SU-DHL-6 (cell line): Measurements from ENCODE around the gene ARF6.

Experiments
- H2AFZ ChIP-seq: fragments of 200-600 bp; sonication (generic); 2 replicates; pipeline ENCODE4 v1.6.1; 2014; ENCODE audit warnings: low read depth, mild to moderate bottlenecking, moderate library complexity, mixed read lengths, antibody characterized with exemption, low read length; ENCODE audit not compliant: severe bottlenecking
- H3F3A ChIP-seq: fragments of 200-600 bp; shearing (Covaris generic); 2 replicates; pipeline ENCODE4 v1.6.0; 2016; ENCODE audit warnings: antibody characterized with exemption, mild to moderate bottlenecking; ENCODE audit not compliant: insufficient read depth
- H3K27ac ChIP-seq: fragments of 200-600 bp; sonication (generic); 2 replicates; pipeline ENCODE4 v1.5.1; 2016; ENCODE audit warnings: low read depth, mild to moderate bottlenecking, low read length, moderate library complexity, mixed read lengths
- H3K27me3 ChIP-seq: fragments of 200-600 bp; sonication (generic), shearing (Covaris generic); 2 replicates; pipeline ENCODE4 v1.6.0; 2014; ENCODE audit warnings: mild to moderate bottlenecking, low read length
- H3K36me3 ChIP-seq: fragments of 200-600 bp; sonication (generic); 2 replicates; pipeline ENCODE4 v1.6.1; 2014; ENCODE audit warnings: mild to moderate bottlenecking, low read length, mixed read lengths
- H3K4me2 ChIP-seq: fragments of 300-600, 200-600 bp; shearing (Covaris generic), sonication (generic); 2 replicates; pipeline ENCODE4 v1.6.0; 2014; ENCODE audit warnings: low read length, low read depth, mild to moderate bottlenecking; ENCODE audit not compliant: poor library complexity, severe bottlenecking
- H3K4me3 ChIP-seq: fragments of 200-600 bp; sonication (generic); 2 replicates; pipeline ENCODE4 v1.5.1; 2014; ENCODE audit warnings: antibody characterized with exemption, low read length, mild to moderate bottlenecking, mixed read lengths; ENCODE audit not compliant: insufficient read depth, poor library complexity, severe bottlenecking
- H3K79me2 ChIP-seq: fragments of 200-600 bp; sonication (generic); 2 replicates; pipeline ENCODE4 v1.6.1; 2014; ENCODE audit warnings: mild to moderate bottlenecking, low read length, moderate library complexity; ENCODE audit not compliant: insufficient read depth
- H3K9ac ChIP-seq: fragments of 200-600 bp; sonication (generic); 2 replicates; pipeline ENCODE4 v1.7.0; 2014; ENCODE audit warnings: mild to moderate bottlenecking, low read length
- H3K9me2 ChIP-seq: fragments of 200-600 bp; sonication (generic); replicated peaks from 2 replicates; pipeline ENCODE4 v1.6.1; 2014; ENCODE audit warnings: low read length; ENCODE audit not compliant: insufficient read depth
- H3K9me3 ChIP-seq: fragments of 200-600 bp; sonication (generic); 2 replicates; pipeline ENCODE4 v1.6.1; 2014; ENCODE audit warnings: low read length, mixed read lengths; ENCODE audit not compliant: insufficient read depth
- H4K20me1 ChIP-seq: fragments of 200-600 bp; sonication (generic); 2 replicates; pipeline ENCODE4 v1.6.1; 2014; ENCODE audit warnings: low read depth, mild to moderate bottlenecking, antibody characterized with exemption, low read length, moderate library complexity, mixed read lengths
- EZH2phosphoT487 ChIP-seq: fragments of 200-600 bp; sonication (generic), shearing (Covaris generic); conservative IDR thresholded peaks from 2 replicates; pipeline ENCODE4 v1.6.1; 2018; ENCODE audit warnings: mild to moderate bottlenecking, antibody characterized with exemption, low read length, moderate library complexity, mixed read lengths
- TF ChIP-seq, protein P1 (sequence below): fragments of 200-600 bp; sonication (generic); IDR thresholded peaks from one replicate; pipeline ENCODE4 v1.5.1; 2017; ENCODE audit warnings: antibody characterized with exemption, mild to moderate bottlenecking, low read length, moderate library complexity; ENCODE audit not compliant: insufficient read depth, poor library complexity, severe bottlenecking

The ARF6 gene

DNA sequence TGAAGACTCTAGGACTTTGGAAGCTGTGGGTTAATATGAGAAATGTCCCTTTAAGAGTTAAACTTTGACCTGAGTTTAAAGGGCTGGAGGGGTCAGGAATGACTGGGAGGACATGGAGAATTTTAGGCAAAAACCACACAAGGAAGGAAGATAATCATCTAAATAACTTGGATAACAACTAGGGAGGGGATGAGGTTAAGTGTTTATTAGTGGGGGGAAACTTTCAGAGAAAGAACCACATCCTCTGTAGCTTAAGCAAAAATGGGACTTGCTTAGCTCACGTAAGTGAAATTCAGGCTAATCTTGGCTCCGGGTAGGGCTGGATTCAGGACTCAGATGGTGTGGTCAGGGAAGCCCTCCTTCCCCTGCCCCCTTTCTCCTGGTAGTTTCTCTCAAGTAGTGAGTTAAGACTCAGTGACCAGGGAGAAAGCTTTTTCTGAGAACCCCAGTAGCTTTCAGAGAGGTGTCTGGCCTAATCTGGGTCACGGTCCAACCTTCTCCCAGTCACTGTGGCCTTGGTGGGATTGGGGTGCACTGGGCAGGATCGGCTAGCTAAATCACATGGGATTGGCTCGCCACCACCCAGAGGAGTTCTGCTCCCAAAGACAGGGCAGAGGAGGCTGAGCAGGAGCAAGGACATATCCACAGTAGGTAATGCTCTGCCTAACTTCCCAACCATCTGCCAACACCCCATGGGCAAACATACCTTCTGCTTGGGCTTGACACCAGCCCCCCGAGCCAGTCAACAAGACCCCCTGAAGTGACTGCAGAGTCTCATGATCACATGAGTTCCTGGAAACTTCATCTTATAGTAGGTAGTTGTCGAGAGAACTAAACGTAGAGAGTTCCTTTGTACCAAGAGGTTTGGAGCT lies 52.8 kb downstream of the ARF6 start:
- no peaks in the 10 kb centered on the region for H3K79me2 ChIP-seq
- H3K36me3 ChIP-seq, result no peaks in the 10 kb centered on the region
- TF ChIP-seq, protein P1, sequence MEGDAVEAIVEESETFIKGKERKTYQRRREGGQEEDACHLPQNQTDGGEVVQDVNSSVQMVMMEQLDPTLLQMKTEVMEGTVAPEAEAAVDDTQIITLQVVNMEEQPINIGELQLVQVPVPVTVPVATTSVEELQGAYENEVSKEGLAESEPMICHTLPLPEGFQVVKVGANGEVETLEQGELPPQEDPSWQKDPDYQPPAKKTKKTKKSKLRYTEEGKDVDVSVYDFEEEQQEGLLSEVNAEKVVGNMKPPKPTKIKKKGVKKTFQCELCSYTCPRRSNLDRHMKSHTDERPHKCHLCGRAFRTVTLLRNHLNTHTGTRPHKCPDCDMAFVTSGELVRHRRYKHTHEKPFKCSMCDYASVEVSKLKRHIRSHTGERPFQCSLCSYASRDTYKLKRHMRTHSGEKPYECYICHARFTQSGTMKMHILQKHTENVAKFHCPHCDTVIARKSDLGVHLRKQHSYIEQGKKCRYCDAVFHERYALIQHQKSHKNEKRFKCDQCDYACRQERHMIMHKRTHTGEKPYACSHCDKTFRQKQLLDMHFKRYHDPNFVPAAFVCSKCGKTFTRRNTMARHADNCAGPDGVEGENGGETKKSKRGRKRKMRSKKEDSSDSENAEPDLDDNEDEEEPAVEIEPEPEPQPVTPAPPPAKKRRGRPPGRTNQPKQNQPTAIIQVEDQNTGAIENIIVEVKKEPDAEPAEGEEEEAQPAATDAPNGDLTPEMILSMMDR, result no peak
- TF ChIP-seq EZH2phosphoT487, result no peak
- no peaks in the 10 kb centered on the region for H4K20me1 ChIP-seq
- H3K4me3 ChIP-seq, result no peak overlapping the region
- H3K27me3 ChIP-seq, result no peaks in the 10 kb centered on the region
- no peaks in the 10 kb centered on the region for H3K9me2 ChIP-seq
- H2AFZ ChIP-seq, result no peak overlapping the region
- H3K9ac ChIP-seq, result no peak overlapping the region
- no peak overlapping the region for H3K27ac ChIP-seq
- H3K4me2 ChIP-seq, result no peak overlapping the region
- no peaks in the 10 kb centered on the region for H3K9me3 ChIP-seq
- peaks cover 6% of the 10 kb centered on the region; the same call in 1 of the 2 replicates for H3F3A ChIP-seq
